Right forelimb (tissue), 1 donor: ENCODE results near the gene DLG2.

Experiments
- DNase-seq: peaks from one replicate; pipeline ENCODE4 v3.0.0-alpha.2; 2018

Gene DLG2

GRCh38 chr11:84963240-84963639 is 663.9 kb downstream of the DLG2 start:
- no peak for DNase-seq

GRCh38 chr11:84962018-84962417 is 665.1 kb downstream of the DLG2 start:
- no peak for DNase-seq

GRCh38 chr11:84958295-84958694 is 668.8 kb downstream of the DLG2 start:
- DNase-seq = no peak

- no peak for DNase-seq
Observed at GRCh38 chr11:84950569-84951270, 676.4 kb downstream of the DLG2 start.

- DNase-seq = no peak
Observed at GRCh38 chr11:84947970-84948580, 679.1 kb downstream of the DLG2 start.

GRCh38 chr11:84947070-84947469 is 680.1 kb downstream of the DLG2 start:
- DNase-seq = no peak

- no peak for DNase-seq
Observed at GRCh38 chr11:84930863-84931262, 696.3 kb downstream of the DLG2 start.

GRCh38 chr11:84929738-84930137 is 697.4 kb downstream of the DLG2 start:
- no peak for DNase-seq

GRCh38 chr11:84924154-84924692 is 702.9 kb downstream of the DLG2 start:
- DNase-seq = no peak

- DNase-seq = no peak
Observed at GRCh38 chr11:84923489-84923888, 703.7 kb downstream of the DLG2 start.

GRCh38 chr11:84922836-84923235 is 704.3 kb downstream of the DLG2 start:
- DNase-seq = no peak

- no peak for DNase-seq
Observed at GRCh38 chr11:84922212-84922805, 704.8 kb downstream of the DLG2 start.

GRCh38 chr11:84914511-84914910 is 712.6 kb downstream of the DLG2 start:
- no peak for DNase-seq

- DNase-seq = no peak
Observed at GRCh38 chr11:84909740-84910139, 717.4 kb downstream of the DLG2 start.

GRCh38 chr11:84906995-84907394 is 720.1 kb downstream of the DLG2 start:
- DNase-seq = no peak

GRCh38 chr11:84905411-84905810 is 721.7 kb downstream of the DLG2 start:
- DNase-seq = no peak

- DNase-seq = no peak
Observed at GRCh38 chr11:84902445-84902844, 724.7 kb downstream of the DLG2 start.

- DNase-seq = no peak
Observed at GRCh38 chr11:84901991-84902390, 725.2 kb downstream of the DLG2 start.

- DNase-seq = no peak
Observed at GRCh38 chr11:84899740-84900139, 727.4 kb downstream of the DLG2 start.

GRCh38 chr11:84899134-84899533 is 728.0 kb downstream of the DLG2 start:
- no peak for DNase-seq

- no peak for DNase-seq
Observed at GRCh38 chr11:84894666-84895065, 732.5 kb downstream of the DLG2 start.

- DNase-seq = no peak
Observed at GRCh38 chr11:84890676-84891075, 736.5 kb downstream of the DLG2 start.

GRCh38 chr11:84889556-84889955 is 737.6 kb downstream of the DLG2 start:
- DNase-seq = no peak

- DNase-seq = no peak
Observed at GRCh38 chr11:84887055-84887629, 740.0 kb downstream of the DLG2 start.
